OCI-LY1 (cell line): ENCODE measurements around the gene IL13.

Experiments used
- EZH2 ChIP-seq: fragments of 200-600 bp; sonication (generic), shearing (Covaris generic); IDR thresholded peaks from 2 replicates; pipeline ENCODE4 v1.8.0; 2017; ENCODE audit warnings: borderline replicate concordance, mixed run types, mild to moderate bottlenecking, antibody characterized with exemption, low read length, moderate library complexity, mixed read lengths
- TF ChIP-seq, protein P1 (sequence below): fragments of 200-600 bp; sonication (generic), shearing (Covaris generic); IDR thresholded peaks from 2 replicates; pipeline ENCODE4 v1.5.1; 2017; ENCODE audit warnings: mild to moderate bottlenecking, antibody characterized with exemption, low read length, moderate library complexity, mixed read lengths

- TF ChIP-seq, protein P1, sequence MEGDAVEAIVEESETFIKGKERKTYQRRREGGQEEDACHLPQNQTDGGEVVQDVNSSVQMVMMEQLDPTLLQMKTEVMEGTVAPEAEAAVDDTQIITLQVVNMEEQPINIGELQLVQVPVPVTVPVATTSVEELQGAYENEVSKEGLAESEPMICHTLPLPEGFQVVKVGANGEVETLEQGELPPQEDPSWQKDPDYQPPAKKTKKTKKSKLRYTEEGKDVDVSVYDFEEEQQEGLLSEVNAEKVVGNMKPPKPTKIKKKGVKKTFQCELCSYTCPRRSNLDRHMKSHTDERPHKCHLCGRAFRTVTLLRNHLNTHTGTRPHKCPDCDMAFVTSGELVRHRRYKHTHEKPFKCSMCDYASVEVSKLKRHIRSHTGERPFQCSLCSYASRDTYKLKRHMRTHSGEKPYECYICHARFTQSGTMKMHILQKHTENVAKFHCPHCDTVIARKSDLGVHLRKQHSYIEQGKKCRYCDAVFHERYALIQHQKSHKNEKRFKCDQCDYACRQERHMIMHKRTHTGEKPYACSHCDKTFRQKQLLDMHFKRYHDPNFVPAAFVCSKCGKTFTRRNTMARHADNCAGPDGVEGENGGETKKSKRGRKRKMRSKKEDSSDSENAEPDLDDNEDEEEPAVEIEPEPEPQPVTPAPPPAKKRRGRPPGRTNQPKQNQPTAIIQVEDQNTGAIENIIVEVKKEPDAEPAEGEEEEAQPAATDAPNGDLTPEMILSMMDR: no peak
- no peak for TF ChIP-seq EZH2
Measured at GRCh38 chr5:132664696-132665209, 6.8 kb downstream of the IL13 start.
